HUES64 (cell line): ENCODE results near the gene SPATS2.
"Not testable (repeated sequence)": the region's sequence is repeated elsewhere in the genome, so short reads cannot be mapped to it uniquely, and the experiment has no call there.

ENCODE experiments used
- H3K27ac ChIP-seq: 2 replicates; pipeline ENCODE4 v1.7.0; 2013; ENCODE audit warnings: low read depth, low read length, inconsistent platforms
- H3K27me3 ChIP-seq: 2 replicates; pipeline ENCODE4 v1.6.1; 2013; ENCODE audit warnings: mild to moderate bottlenecking, low read length; ENCODE audit not compliant: insufficient read depth
- H3K36me3 ChIP-seq: 2 replicates; pipeline ENCODE4 v1.6.1; 2013; ENCODE audit warnings: mild to moderate bottlenecking, low read length; ENCODE audit not compliant: insufficient read depth
- H3K4me1 ChIP-seq: 2 replicates; pipeline ENCODE4 v1.6.1; 2013; ENCODE audit warnings: mild to moderate bottlenecking, low read length, moderate library complexity; ENCODE audit not compliant: insufficient read depth
- H3K4me3 ChIP-seq: 2 replicates; pipeline ENCODE4 v1.5.1; 2013; ENCODE audit warnings: mild to moderate bottlenecking, low read length, moderate library complexity
- H3K9ac ChIP-seq: 2 replicates; pipeline ENCODE4 v1.6.1; 2013; ENCODE audit warnings: mild to moderate bottlenecking, low read depth, low read length
- H3K9me3 ChIP-seq: 2 replicates; pipeline ENCODE4 v1.6.1; 2013; ENCODE audit warnings: low read depth, low read length; ENCODE audit not compliant: insufficient read depth
- WGBS: fragments of 150-250, 120-280 bp; methylation state at CpG from one replicate; pipeline ENCODE4 v1.1.7; 2013; ENCODE audit warnings: missing lambda C conversion rate; 5-methylcytosine and 5-hydroxymethylcytosine counted together

SPATS2 gene

GRCh38 chr12:49502590-49502989 is 135.3 kb downstream of the SPATS2 start:
- WGBS = 92% methylated on average over 1 of the region's 1 CpG
- Histone ChIP-seq H3K9me3 (no peaks in the 10 kb centered on the region), H3K27ac (no peak overlapping the region), H3K4me3 (no peak overlapping the region), H3K9ac (no peak overlapping the region), H3K4me1 (no peaks in the 10 kb centered on the region), H3K27me3 (no peaks in the 10 kb centered on the region), H3K36me3 (peaks cover 41% of the 10 kb centered on the region)

- H3K36me3 ChIP-seq = peaks cover 41% of the 10 kb centered on the region
- WGBS = 91% methylated on average over 5 of the region's 5 CpGs
- H3K4me3 ChIP-seq = no peak overlapping the region
- H3K9me3 ChIP-seq = no peaks in the 10 kb centered on the region
- no peaks in the 10 kb centered on the region for H3K27me3 ChIP-seq
- no peak overlapping the region for H3K9ac ChIP-seq
- no peaks in the 10 kb centered on the region for H3K4me1 ChIP-seq
- H3K27ac ChIP-seq = no peak overlapping the region
Measured at GRCh38 chr12:49503674-49504180, 136.5 kb downstream of the SPATS2 start.

GRCh38 chr12:49505672-49506071 is 138.4 kb downstream of the SPATS2 start:
- Histone ChIP-seq H3K4me3 (no peak overlapping the region), H3K27ac (no peak overlapping the region)

GRCh38 chr12:49507139-49507538 is 139.9 kb downstream of the SPATS2 start:
- H3K4me3 ChIP-seq = no peak overlapping the region
- H3K4me1 ChIP-seq = no peaks in the 10 kb centered on the region
- no peak overlapping the region for H3K9ac ChIP-seq
- 95% methylated on average over 4 of the region's 4 CpGs for WGBS
- H3K27me3 ChIP-seq = no peaks in the 10 kb centered on the region
- H3K36me3 ChIP-seq = peaks cover 20% of the 10 kb centered on the region
- no peaks in the 10 kb centered on the region for H3K9me3 ChIP-seq
- no peak overlapping the region for H3K27ac ChIP-seq

More at GRCh38 chr12:49505672-49506071, 138.4 kb downstream of the SPATS2 start:
- Histone ChIP-seq H3K4me1 (no peaks in the 10 kb centered on the region), H3K27me3 (no peaks in the 10 kb centered on the region), H3K9ac (no peak overlapping the region), H3K36me3 (peaks cover 32% of the 10 kb centered on the region), H3K9me3 (no peaks in the 10 kb centered on the region)

GRCh38 chr12:49509681-49510080 is 142.4 kb downstream of the SPATS2 start:
- H3K9ac ChIP-seq, H3K27ac ChIP-seq, H3K4me3 ChIP-seq, H3K27me3 ChIP-seq, H3K9me3 ChIP-seq, H3K4me1 ChIP-seq: not testable (repeated sequence)
- WGBS = 95% methylated on average over 8 of the region's 8 CpGs
- peaks cover 10% of the 10 kb centered on the region for H3K36me3 ChIP-seq

DNA sequence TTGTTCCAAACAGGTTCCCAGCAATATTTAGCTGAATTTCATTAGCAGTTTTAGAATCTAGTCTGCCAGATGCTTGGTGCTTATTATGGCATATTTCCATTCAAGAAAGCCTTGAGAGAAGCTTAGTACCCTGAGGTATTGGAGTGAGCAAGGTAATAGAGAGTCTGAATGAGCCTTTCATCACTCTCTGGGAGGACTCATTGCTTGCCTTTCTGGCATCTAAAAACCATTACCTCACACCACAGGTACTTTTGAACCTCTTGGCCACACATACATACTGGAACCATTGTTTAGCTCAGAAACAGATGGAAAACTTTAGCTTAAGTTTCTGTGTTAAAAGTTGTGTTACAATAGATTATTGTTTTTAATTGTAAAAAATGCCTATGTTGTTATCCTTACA is 144.1 kb downstream of the SPATS2 start:
- no peaks in the 10 kb centered on the region for H3K4me1 ChIP-seq
- H3K36me3 ChIP-seq = peaks cover 8% of the 10 kb centered on the region
- no peak overlapping the region for H3K9ac ChIP-seq
- no peak overlapping the region for H3K4me3 ChIP-seq
- H3K27me3 ChIP-seq = no peaks in the 10 kb centered on the region
- H3K27ac ChIP-seq = no peak overlapping the region
- no peaks in the 10 kb centered on the region for H3K9me3 ChIP-seq

GRCh38 chr12:49512546-49512945 is 145.3 kb downstream of the SPATS2 start:
- peaks cover 9% of the 10 kb centered on the region for H3K36me3 ChIP-seq
- no peaks in the 10 kb centered on the region for H3K27me3 ChIP-seq
- no peak overlapping the region for H3K9ac ChIP-seq
- H3K4me1 ChIP-seq = no peaks in the 10 kb centered on the region
- no peak overlapping the region for H3K27ac ChIP-seq
- H3K9me3 ChIP-seq = no peaks in the 10 kb centered on the region
- WGBS = 90% methylated on average over 1 of the region's 1 CpG
- no peak overlapping the region for H3K4me3 ChIP-seq

GRCh38 chr12:49515266-49515665 is 148.0 kb downstream of the SPATS2 start:
- WGBS = 88% methylated on average over 5 of the region's 5 CpGs
- H3K27ac ChIP-seq = no peak overlapping the region
- no peaks in the 10 kb centered on the region for H3K27me3 ChIP-seq
- H3K4me3 ChIP-seq = no peak overlapping the region
- H3K9me3 ChIP-seq = no peaks in the 10 kb centered on the region
- H3K9ac ChIP-seq = no peak overlapping the region
- no peaks in the 10 kb centered on the region for H3K4me1 ChIP-seq
- peaks cover 10% of the 10 kb centered on the region for H3K36me3 ChIP-seq

DNA sequence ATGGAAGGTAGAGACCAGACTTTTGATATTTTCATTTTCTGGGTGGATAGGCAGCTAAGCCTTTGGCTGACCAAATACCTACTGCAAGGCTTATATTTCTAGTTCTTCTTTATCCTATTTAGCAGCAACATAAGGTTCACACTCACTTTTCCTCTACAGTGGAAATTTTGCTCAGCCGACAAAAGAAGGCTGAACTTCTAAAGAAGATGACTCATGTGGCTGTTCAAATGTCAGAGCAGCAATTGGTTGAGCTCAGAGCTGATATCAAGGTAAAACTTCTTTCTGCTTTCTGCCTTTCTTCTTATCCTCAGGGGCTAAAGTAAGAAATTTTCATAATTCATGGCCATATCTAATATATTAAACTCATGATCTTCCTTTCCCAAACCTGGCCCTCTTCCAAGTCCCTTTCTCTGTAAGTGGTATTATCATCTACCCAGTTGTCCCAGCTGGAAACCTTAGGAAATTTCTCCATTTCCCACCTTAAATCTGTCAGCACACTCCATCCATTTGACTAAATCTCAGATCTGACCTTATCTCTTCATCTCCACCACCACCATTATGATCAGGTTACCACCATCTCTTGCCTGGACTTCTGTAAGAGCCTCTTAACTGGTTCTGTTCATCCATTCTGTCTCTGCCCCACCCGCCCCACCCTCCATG is 151.8 kb downstream of the SPATS2 start:
- no peaks in the 10 kb centered on the region for H3K9me3 ChIP-seq
- no peak overlapping the region for H3K27ac ChIP-seq
- H3K9ac ChIP-seq = no peak overlapping the region
- H3K27me3 ChIP-seq = no peaks in the 10 kb centered on the region
- no peak overlapping the region for H3K4me3 ChIP-seq
- peaks cover 36% of the 10 kb centered on the region for H3K36me3 ChIP-seq
- 80% methylated on average over 2 of the region's 2 CpGs for WGBS
- no peaks in the 10 kb centered on the region for H3K4me1 ChIP-seq

GRCh38 chr12:49519574-49519936 is 152.3 kb downstream of the SPATS2 start:
- peaks cover 41% of the 10 kb centered on the region for H3K36me3 ChIP-seq
- no peak overlapping the region for H3K27ac ChIP-seq
- no peaks in the 10 kb centered on the region for H3K4me1 ChIP-seq
- no peak overlapping the region for H3K4me3 ChIP-seq
- 93% methylated on average over 5 of the region's 5 CpGs for WGBS
- H3K27me3 ChIP-seq = no peaks in the 10 kb centered on the region
- H3K9me3 ChIP-seq = no peaks in the 10 kb centered on the region
- no peak overlapping the region for H3K9ac ChIP-seq

DNA sequence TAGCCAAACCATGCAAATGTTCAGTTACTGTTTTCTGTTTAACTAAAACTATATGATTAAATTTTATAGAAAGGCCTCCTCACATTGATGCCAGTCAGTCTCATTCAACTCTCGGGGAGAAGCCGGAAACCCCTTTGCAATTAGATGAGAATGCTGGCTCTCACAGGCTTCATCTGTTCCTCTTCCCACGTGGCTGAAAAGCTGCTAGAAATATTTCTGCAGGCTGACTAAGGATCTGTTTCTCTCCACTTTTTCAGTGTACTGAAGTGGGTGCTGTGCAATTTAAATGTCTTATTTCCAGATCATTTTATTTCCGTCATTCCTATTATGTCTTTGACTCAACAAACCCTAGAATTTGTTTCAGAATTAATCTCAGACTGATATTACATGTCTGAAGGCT is 154.1 kb downstream of the SPATS2 start:
- H3K9ac ChIP-seq = no peak overlapping the region
- no peak overlapping the region for H3K4me3 ChIP-seq
- no peak overlapping the region for H3K27ac ChIP-seq
- H3K9me3 ChIP-seq = no peaks in the 10 kb centered on the region
- H3K27me3 ChIP-seq = no peaks in the 10 kb centered on the region
- 92% methylated on average over 4 of the region's 4 CpGs for WGBS
- no peaks in the 10 kb centered on the region for H3K4me1 ChIP-seq
- H3K36me3 ChIP-seq = peaks cover 54% of the 10 kb centered on the region
